ENCODE data around the gene ZNF311.

ZNF311 gene

DNA sequence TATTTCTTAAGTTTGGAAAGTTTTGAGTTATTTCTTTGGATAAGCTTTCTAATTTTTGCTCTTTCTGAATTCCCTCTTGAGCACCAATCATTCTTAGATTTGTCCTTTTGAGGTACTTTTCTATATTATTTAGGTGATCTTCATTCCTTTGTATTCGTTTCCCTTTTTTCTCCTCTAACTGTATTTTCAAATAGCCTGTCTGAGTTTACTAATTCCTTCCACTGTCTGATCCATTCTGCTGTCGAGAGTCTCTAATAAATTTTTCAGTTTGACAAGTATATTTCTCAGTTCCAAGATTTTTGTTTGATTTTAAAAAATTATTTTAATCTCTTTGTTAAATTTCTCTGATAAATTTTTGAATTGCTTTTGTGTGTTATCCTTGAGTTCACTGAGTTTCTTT, 16.3 kb upstream of the ZNF311 start:
- TF ChIP-seq TCF4 (CRISPR knock-in tag; IDR thresholded peaks at IDR 0.05; ENCODE audit: borderline replicate concordance) (no peak), OSR1 (CRISPR knock-in tag; IDR thresholded peaks at IDR 0.05) (no peak), TOX (CRISPR knock-in tag; IDR thresholded peaks at IDR 0.05; ENCODE audit: borderline replicate concordance) (no peak), ZFP30 (CRISPR knock-in tag; IDR thresholded peaks at IDR 0.05) (no peak), ZNF8 (CRISPR knock-in tag; IDR thresholded peaks at IDR 0.05) (no peak), GLIS3 (CRISPR knock-in tag; IDR thresholded peaks at IDR 0.05) (no peak), ISL1 (CRISPR knock-in tag; IDR thresholded peaks at IDR 0.05) (no peak), CSDC2 (CRISPR knock-in tag; IDR thresholded peaks at IDR 0.05) (no peak), ZNF70 (CRISPR knock-in tag; IDR thresholded peaks at IDR 0.05) (no peak), ZFP3 (CRISPR knock-in tag; IDR thresholded peaks at IDR 0.05) (no peak), ZNF565 (CRISPR knock-in tag; conservative IDR thresholded peaks at IDR 0.05; ENCODE audit: low read depth) (no peak), RARB (CRISPR knock-in tag; IDR thresholded peaks at IDR 0.05) (no peak)
- TF ChIP-seq, protein P1, sequence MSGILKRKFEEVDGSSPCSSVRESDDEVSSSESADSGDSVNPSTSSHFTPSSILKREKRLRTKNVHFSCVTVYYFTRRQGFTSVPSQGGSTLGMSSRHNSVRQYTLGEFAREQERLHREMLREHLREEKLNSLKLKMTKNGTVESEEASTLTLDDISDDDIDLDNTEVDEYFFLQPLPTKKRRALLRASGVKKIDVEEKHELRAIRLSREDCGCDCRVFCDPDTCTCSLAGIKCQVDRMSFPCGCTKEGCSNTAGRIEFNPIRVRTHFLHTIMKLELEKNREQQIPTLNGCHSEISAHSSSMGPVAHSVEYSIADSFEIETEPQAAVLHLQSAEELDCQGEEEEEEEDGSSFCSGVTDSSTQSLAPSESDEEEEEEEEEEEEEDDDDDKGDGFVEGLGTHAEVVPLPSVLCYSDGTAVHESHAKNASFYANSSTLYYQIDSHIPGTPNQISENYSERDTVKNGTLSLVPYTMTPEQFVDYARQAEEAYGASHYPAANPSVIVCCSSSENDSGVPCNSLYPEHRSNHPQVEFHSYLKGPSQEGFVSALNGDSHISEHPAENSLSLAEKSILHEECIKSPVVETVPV (CRISPR knock-in tag; IDR thresholded peaks at IDR 0.05): no peak
- TF ChIP-seq, protein P2, sequence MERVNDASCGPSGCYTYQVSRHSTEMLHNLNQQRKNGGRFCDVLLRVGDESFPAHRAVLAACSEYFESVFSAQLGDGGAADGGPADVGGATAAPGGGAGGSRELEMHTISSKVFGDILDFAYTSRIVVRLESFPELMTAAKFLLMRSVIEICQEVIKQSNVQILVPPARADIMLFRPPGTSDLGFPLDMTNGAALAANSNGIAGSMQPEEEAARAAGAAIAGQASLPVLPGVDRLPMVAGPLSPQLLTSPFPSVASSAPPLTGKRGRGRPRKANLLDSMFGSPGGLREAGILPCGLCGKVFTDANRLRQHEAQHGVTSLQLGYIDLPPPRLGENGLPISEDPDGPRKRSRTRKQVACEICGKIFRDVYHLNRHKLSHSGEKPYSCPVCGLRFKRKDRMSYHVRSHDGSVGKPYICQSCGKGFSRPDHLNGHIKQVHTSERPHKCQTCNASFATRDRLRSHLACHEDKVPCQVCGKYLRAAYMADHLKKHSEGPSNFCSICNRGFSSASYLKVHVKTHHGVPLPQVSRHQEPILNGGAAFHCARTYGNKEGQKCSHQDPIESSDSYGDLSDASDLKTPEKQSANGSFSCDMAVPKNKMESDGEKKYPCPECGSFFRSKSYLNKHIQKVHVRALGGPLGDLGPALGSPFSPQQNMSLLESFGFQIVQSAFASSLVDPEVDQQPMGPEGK (CRISPR knock-in tag; IDR thresholded peaks at IDR 0.05; ENCODE audit: borderline replicate concordance): no peak
- TF ChIP-seq, protein P3, sequence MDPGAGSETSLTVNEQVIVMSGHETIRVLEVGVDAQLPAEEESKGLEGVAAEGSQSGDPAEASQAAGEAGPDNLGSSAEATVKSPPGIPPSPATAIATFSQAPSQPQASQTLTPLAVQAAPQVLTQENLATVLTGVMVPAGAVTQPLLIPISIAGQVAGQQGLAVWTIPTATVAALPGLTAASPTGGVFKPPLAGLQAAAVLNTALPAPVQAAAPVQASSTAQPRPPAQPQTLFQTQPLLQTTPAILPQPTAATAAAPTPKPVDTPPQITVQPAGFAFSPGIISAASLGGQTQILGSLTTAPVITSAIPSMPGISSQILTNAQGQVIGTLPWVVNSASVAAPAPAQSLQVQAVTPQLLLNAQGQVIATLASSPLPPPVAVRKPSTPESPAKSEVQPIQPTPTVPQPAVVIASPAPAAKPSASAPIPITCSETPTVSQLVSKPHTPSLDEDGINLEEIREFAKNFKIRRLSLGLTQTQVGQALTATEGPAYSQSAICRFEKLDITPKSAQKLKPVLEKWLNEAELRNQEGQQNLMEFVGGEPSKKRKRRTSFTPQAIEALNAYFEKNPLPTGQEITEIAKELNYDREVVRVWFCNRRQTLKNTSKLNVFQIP (CRISPR knock-in tag; IDR thresholded peaks at IDR 0.05; ENCODE audit: borderline replicate concordance, low read depth): no peak
- TF ChIP-seq, protein P4, sequence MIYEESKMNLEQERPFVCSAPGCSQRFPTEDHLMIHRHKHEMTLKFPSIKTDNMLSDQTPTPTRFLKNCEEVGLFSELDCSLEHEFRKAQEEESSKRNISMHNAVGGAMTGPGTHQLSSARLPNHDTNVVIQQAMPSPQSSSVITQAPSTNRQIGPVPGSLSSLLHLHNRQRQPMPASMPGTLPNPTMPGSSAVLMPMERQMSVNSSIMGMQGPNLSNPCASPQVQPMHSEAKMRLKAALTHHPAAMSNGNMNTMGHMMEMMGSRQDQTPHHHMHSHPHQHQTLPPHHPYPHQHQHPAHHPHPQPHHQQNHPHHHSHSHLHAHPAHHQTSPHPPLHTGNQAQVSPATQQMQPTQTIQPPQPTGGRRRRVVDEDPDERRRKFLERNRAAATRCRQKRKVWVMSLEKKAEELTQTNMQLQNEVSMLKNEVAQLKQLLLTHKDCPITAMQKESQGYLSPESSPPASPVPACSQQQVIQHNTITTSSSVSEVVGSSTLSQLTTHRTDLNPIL (CRISPR knock-in tag; IDR thresholded peaks at IDR 0.05; ENCODE audit: low read depth): no peak
- TF ChIP-seq, protein P5, sequence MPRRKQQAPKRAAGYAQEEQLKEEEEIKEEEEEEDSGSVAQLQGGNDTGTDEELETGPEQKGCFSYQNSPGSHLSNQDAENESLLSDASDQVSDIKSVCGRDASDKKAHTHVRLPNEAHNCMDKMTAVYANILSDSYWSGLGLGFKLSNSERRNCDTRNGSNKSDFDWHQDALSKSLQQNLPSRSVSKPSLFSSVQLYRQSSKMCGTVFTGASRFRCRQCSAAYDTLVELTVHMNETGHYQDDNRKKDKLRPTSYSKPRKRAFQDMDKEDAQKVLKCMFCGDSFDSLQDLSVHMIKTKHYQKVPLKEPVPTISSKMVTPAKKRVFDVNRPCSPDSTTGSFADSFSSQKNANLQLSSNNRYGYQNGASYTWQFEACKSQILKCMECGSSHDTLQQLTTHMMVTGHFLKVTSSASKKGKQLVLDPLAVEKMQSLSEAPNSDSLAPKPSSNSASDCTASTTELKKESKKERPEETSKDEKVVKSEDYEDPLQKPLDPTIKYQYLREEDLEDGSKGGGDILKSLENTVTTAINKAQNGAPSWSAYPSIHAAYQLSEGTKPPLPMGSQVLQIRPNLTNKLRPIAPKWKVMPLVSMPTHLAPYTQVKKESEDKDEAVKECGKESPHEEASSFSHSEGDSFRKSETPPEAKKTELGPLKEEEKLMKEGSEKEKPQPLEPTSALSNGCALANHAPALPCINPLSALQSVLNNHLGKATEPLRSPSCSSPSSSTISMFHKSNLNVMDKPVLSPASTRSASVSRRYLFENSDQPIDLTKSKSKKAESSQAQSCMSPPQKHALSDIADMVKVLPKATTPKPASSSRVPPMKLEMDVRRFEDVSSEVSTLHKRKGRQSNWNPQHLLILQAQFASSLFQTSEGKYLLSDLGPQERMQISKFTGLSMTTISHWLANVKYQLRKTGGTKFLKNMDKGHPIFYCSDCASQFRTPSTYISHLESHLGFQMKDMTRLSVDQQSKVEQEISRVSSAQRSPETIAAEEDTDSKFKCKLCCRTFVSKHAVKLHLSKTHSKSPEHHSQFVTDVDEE (CRISPR knock-in tag; IDR thresholded peaks at IDR 0.05): no peak
- no peak for ATAC-seq

DNA sequence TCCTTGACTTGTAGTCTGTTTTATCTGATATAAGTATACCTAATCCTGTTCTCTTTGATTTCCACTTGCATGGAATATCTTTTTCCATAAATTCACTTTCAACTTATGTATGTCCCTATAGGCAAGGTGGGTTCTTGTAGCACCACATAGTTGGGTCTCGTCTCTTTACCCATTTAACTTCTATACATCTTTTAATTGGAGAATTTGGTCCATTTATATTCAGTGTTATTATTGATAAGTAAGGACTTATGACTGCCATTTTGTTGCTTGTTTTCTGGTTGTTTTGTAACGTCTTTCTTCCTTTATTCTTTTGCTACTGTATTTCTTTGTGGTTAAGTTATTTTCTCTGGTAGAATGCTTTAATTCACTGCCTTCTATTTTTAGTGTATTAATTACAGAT, 14.5 kb upstream of the ZNF311 start:
- ATAC-seq: no peak
- TF ChIP-seq GLIS3 (CRISPR knock-in tag; IDR thresholded peaks at IDR 0.05) (no peak), CSDC2 (CRISPR knock-in tag; IDR thresholded peaks at IDR 0.05) (no peak), RARB (CRISPR knock-in tag; IDR thresholded peaks at IDR 0.05) (no peak), ESRRG (CRISPR knock-in tag; IDR thresholded peaks at IDR 0.05) (no peak), TCF4 (CRISPR knock-in tag; IDR thresholded peaks at IDR 0.05; ENCODE audit: borderline replicate concordance) (no peak), PPARA (CRISPR knock-in tag; IDR thresholded peaks at IDR 0.05; ENCODE audit: borderline replicate concordance) (no peak)
- TF ChIP-seq, protein P1 (CRISPR knock-in tag; IDR thresholded peaks at IDR 0.05): no peak
- TF ChIP-seq, protein P5 (CRISPR knock-in tag; IDR thresholded peaks at IDR 0.05): no peak
- TF ChIP-seq, protein P4 (CRISPR knock-in tag; IDR thresholded peaks at IDR 0.05; ENCODE audit: low read depth): no peak

All from SK-N-SH treated with all-trans-retinoic acid at 6 μM for 48 hours (cell line).